ENCODE data around the gene JMJD8. TPM values are rescaled to one million over a fixed set of nuclear protein-coding genes. Genes with fewer than 3 reads are reported as not detected.

JMJD8 gene
- total and polyA plus RNA-seq, 10 of the 15 experiments (the other 5 are each of a cell fraction or from before 2014, with no cell fraction given): 1.00 to 50.4 (median 30.7) TPM

DNA sequence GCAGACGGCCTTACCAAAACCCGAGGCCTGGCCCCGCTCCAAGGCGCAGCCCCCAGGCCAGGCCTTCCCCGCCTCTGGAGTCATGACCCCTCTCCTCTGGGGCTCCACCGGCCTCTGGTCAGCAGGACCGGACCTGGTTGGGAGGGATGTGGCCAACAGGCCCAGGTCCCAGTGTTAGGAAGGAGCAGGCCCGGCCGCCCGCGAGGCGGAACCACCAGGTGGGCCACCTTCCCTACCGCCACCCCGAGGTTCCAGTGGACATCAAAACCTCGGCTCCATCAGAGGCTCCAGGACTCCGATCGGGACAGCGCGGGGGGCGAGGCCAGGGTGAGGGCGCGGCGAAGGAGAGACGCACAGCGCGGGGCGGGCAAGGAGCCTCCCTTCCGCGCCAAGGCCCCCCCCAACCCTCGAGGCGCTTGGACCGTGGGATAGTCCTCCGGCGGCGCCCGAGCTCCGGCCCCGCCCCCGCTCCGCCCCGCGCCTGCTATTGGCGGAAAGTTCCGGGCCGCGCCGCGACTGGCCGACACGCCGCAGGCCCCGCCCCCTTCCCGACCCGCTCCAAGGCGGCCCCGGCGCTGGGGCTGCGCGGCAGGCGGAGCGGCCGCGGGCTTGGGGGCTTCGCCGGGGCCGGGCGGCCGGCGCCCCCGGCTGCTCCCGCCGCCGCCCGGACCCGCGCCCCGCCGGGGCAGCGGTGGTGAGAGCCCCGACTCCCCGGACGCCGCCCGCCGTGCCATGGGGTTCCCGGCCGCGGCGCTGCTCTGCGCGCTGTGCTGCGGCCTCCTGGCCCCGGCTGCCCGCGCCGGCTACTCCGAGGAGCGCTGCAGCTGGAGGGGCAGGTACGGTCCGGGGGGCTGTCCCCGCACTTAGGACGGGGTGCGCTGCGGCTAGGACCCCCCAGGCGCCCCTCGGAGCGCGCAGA is 30.7 kb upstream of the JMJD8 start, which contains the start of gene METRN:
TSS of gene METRN (plus strand) at position 561 of the 919 bp plus-strand sequence. CDS start at position 733, 172 bp downstream.
- Histone ChIP-seq H3K4me2 (ENCODE audit: control insufficient read depth, insufficient read depth) (peak within 1 kb of the TSS; percentile 82), H3K9me3 (replicated peaks; ENCODE audit: control insufficient read depth, insufficient read depth, low read length) (no peaks in the 10 kb centered on the region), H3K27me3 (replicated peaks in 1 of 2; ENCODE audit: control insufficient read depth in 2 of 2, insufficient read depth in 2 of 2, low read length in 1 of 2) (no peaks in the 10 kb centered on the region), H2AFZ (ENCODE audit: control insufficient read depth, low read depth, low read length) (peak within 1 kb of the TSS; percentile 63), H3K27ac (ENCODE audit: control insufficient read depth, insufficient read depth) (no peak within 1 kb of the TSS), H3K9ac (ENCODE audit: control insufficient read depth, insufficient read depth, low read length) (no peak within 1 kb of the TSS), H4K20me1 (ENCODE audit: control insufficient read depth, insufficient read depth) (0 out of 2 replicates have a peak, but pooled peaks cover 2% of the 10 kb centered on the region), H3K4me3 (peak within 1 kb of the TSS; percentile 58), H3K79me2 (ENCODE audit: control insufficient read depth, insufficient read depth, low read length) (no peaks in the 10 kb centered on the region), H3K36me3 (ENCODE audit: control insufficient read depth in 2 of 2, insufficient read depth in 2 of 2, low read length in 1 of 2) (no peaks in the 10 kb centered on the region), H3K4me1 (ENCODE audit: control insufficient read depth, insufficient read depth, low read length) (peaks cover 7% of the 10 kb centered on the region)
- no peak for DNase-seq (ENCODE audit: low read depth, low spot score)
- ChIA-PET RAD21 (ENCODE audit: unreplicated experiment) (interaction anchor here (1.5 kb wide), 1 partner anchor 70 kb away, joined by 5 read pairs; no protein-coding TSS in a partner anchor), CTCF (interaction anchor here (1.9 to 2.2 kb wide), 3 partner anchors 23 to 70 kb away, joined by 5 to 9 read pairs (median 6); partner anchors contain the start of gene CIAO3), POLR2A (interaction anchor here (1.6 to 2.4 kb wide), 2 partner anchors 20 to 74 kb away, joined by 4 to 7 read pairs; partner anchors contain the start of genes CHTF18 and RPUSD1), SMC1A (ENCODE audit: uncharacterized antibody, unreplicated experiment) (interaction anchor here (1.0 kb wide), 2 partner anchors 11 to 23 kb away, joined by 3 read pairs; partner anchors contain the start of gene CCDC78)
- in situ Hi-C loops (cut with MboI): loop anchor here (5.0 kb wide), 1 partner anchor 72 kb away; the partner anchor contains the start of genes CHTF18 and RPUSD1
- WGBS (ENCODE audit: insufficient coverage, insufficient replicate concordance, low lambda C conversion rate, missing lambda C conversion rate): 14% methylated on average over 55 of the region's 108 CpGs
- ATAC-seq: peak; percentile 88
- FAIRE-seq: no peak
- no TSS peak for BruUV-seq (replicated peaks)
- intact Hi-C loops (cut with micrococcal nuclease; ENCODE audit: unreplicated experiment): no loop called here
- TF ChIP-seq, protein P1, sequence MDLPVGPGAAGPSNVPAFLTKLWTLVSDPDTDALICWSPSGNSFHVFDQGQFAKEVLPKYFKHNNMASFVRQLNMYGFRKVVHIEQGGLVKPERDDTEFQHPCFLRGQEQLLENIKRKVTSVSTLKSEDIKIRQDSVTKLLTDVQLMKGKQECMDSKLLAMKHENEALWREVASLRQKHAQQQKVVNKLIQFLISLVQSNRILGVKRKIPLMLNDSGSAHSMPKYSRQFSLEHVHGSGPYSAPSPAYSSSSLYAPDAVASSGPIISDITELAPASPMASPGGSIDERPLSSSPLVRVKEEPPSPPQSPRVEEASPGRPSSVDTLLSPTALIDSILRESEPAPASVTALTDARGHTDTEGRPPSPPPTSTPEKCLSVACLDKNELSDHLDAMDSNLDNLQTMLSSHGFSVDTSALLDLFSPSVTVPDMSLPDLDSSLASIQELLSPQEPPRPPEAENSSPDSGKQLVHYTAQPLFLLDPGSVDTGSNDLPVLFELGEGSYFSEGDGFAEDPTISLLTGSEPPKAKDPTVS (IDR thresholded peaks at IDR 0.05; ENCODE audit: low read depth, low read length): no peak
- TF ChIP-seq WRNIP1 (IDR thresholded peaks at IDR 0.05; ENCODE audit: borderline replicate concordance, low read depth, low read length) (no peak), NFYB (IDR thresholded peaks at IDR 0.05; ENCODE audit: insufficient read depth, low read depth, low read length) (peak; percentile 92), TARDBP (IDR thresholded peaks at IDR 0.05; ENCODE audit: borderline replicate concordance) (no peak), CHD1 (IDR thresholded peaks at IDR 0.05; ENCODE audit: low read depth, low read length) (no peak), POLR2A (IDR thresholded peaks at IDR 0.05; ENCODE audit: low read depth, low read length) (peak; percentile 55; the same call in 1 of the 2 replicates), EGR1 (IDR thresholded peaks at IDR 0.05; ENCODE audit: borderline replicate concordance in 1 of 2, low read depth in 2 of 2, low read length in 2 of 2) (peak in 1 of 2 experiments; percentile 58; a peak in 2 of 3 replicates), MYC (IDR thresholded peaks at IDR 0.05; ENCODE audit: insufficient read depth, insufficient read length, insufficient replicate concordance, low read length, severe bottlenecking) (no peak), ZNF24 (IDR thresholded peaks at IDR 0.05) (no peak), RAD21 (IDR thresholded peaks at IDR 0.05; ENCODE audit: insufficient read depth, low read depth, low read length) (no peak), SP1 (IDR thresholded peaks at IDR 0.05; ENCODE audit: low read depth, low read length) (peak; percentile 75)
- TF ChIP-seq, protein P2, sequence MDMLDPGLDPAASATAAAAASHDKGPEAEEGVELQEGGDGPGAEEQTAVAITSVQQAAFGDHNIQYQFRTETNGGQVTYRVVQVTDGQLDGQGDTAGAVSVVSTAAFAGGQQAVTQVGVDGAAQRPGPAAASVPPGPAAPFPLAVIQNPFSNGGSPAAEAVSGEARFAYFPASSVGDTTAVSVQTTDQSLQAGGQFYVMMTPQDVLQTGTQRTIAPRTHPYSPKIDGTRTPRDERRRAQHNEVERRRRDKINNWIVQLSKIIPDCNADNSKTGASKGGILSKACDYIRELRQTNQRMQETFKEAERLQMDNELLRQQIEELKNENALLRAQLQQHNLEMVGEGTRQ (IDR thresholded peaks at IDR 0.05; ENCODE audit: borderline replicate concordance, low read depth, low read length): no peak
- TF ChIP-seq, protein P3, sequence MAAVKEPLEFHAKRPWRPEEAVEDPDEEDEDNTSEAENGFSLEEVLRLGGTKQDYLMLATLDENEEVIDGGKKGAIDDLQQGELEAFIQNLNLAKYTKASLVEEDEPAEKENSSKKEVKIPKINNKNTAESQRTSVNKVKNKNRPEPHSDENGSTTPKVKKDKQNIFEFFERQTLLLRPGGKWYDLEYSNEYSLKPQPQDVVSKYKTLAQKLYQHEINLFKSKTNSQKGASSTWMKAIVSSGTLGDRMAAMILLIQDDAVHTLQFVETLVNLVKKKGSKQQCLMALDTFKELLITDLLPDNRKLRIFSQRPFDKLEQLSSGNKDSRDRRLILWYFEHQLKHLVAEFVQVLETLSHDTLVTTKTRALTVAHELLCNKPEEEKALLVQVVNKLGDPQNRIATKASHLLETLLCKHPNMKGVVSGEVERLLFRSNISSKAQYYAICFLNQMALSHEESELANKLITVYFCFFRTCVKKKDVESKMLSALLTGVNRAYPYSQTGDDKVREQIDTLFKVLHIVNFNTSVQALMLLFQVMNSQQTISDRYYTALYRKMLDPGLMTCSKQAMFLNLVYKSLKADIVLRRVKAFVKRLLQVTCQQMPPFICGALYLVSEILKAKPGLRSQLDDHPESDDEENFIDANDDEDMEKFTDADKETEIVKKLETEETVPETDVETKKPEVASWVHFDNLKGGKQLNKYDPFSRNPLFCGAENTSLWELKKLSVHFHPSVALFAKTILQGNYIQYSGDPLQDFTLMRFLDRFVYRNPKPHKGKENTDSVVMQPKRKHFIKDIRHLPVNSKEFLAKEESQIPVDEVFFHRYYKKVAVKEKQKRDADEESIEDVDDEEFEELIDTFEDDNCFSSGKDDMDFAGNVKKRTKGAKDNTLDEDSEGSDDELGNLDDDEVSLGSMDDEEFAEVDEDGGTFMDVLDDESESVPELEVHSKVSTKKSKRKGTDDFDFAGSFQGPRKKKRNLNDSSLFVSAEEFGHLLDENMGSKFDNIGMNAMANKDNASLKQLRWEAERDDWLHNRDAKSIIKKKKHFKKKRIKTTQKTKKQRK (IDR thresholded peaks at IDR 0.05; ENCODE audit: low read depth, low read length): no peak
- TF ChIP-seq, protein P4, sequence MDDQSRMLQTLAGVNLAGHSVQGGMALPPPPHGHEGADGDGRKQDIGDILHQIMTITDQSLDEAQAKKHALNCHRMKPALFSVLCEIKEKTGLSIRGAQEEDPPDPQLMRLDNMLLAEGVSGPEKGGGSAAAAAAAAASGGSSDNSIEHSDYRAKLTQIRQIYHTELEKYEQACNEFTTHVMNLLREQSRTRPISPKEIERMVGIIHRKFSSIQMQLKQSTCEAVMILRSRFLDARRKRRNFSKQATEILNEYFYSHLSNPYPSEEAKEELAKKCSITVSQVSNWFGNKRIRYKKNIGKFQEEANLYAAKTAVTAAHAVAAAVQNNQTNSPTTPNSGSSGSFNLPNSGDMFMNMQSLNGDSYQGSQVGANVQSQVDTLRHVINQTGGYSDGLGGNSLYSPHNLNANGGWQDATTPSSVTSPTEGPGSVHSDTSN (IDR thresholded peaks at IDR 0.05; ENCODE audit: insufficient replicate concordance, low read depth, low read length): no peak
